ENCODE measurements around the gene IFNA21. TPM values are rescaled to one million over a fixed set of nuclear protein-coding genes. Genes with fewer than 3 reads are reported as not detected.
A peak's percentile ranks its signal among the peaks of the same experiment; 100 is the strongest.
"Not testable (repeated sequence)": the region's sequence is repeated elsewhere in the genome, so short reads cannot be mapped to it uniquely, and the experiment has no call there.

IFNA21 gene
- total RNA-seq, 1 experiment from 2014 or later: not detected

DNA sequence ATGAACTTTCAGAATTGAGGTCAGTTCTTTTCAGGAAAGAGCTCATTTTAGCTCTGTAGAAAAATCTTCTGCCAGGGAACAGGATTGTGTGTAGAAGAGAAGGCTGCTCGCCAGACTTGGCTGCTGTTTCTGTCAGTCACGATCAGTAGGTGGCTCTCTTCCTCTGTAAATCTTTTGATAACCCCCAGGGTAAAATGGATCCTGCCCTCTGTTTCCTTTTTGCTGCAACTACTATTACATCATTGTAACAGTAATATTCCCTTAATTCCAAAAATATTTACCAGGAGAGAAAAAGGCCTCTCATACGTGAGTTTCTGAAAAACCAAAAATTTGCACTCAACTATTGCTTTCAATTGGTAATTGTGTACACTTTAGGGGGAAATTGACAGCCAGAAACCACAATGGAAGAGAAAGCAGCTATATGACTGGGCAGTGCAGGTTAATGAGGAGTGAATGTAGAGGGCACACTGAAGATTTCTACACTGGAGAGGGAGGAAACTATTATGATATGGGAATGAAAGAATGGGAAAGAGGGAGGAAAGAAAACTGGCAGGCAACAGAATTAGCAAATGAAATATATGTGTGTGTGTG is 12.3 kb downstream of the IFNA21 start:
- DNase-seq (ENCODE audit: low read depth): peak; percentile 14
- in situ Hi-C loops (cut with HindIII; ENCODE audit: low pct_unique_long_range_greater_than_20kb, low sequenced_read_pairs): no loop called here

- DNase-seq (ENCODE audit: low read depth): peak; percentile 9
- in situ Hi-C loops (cut with HindIII; ENCODE audit: low pct_unique_long_range_greater_than_20kb, low sequenced_read_pairs): no loop called here
Measured at GRCh38 chr9:21153336-21154017, 13.0 kb downstream of the IFNA21 start.

DNA sequence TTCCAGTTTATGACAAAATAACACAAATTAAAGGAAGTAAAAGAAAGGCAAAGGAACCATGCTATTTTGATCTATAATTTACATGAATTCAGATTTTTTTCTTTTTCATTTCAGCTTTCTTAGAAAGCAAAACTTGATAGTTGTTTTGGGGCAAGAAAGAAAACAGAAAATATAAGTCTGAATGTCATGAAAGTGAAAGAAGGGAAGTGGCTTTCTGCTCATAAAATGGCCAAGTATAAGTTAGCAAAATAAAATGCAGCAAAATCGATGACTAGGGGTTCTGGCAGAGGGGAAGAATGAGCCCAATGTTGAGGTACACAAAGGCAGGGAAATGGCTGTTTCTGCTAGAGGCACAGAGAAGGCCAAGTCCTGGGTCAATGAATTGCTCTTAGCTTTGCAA is 21.9 kb downstream of the IFNA21 start:
- DNase-seq (ENCODE audit: low read depth): no peak
- in situ Hi-C loops (cut with HindIII; ENCODE audit: low pct_unique_long_range_greater_than_20kb, low sequenced_read_pairs): no loop called here

DNA sequence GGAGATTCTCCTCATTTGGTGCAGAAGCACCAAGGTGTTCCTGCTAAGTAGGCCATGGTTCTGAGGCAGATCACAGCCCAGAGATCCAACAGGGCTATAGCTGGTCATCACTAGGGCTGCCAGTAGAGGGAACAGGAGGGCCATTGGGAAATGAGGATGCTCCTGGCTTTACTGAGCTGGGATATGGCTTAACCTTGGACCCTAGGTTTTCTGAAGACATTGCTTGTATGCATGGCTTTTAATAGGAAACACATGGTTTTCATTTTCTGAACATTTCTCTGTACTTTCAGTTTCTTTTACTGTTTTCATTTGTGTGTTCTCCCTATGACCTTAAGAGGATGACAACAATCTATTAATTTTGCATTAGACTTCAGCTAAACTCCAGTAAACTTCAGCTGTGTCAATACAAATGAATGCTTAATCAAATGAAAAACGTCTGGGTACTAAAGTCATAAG is 25.0 kb downstream of the IFNA21 start, which contains the start of gene IFNW1:
TSS of gene IFNW1 (minus strand) at position 406 of the 456 bp plus-strand sequence. CDS start at position 144, 262 bp downstream.
- in situ Hi-C loops (cut with HindIII; ENCODE audit: low pct_unique_long_range_greater_than_20kb, low sequenced_read_pairs): no loop called here
- no peak for DNase-seq (ENCODE audit: low read depth)

DNA sequence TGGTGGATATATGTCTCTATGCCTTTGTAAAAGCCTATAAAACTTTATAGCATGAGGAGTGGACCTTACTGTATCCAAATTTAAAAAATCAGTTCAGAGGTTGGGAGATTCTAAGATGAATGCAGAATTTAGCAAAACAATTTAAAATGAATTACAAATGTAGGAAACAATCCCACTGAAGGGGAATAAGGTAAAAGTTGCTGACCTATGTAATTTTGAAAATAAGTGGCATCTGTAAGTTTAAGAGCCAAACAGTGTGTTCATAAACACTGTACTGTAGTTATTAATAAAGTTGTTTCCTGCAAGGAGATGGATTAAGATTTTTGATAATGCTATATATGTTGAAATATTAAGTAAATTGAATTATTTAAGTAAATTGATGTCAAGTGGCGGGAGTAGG is 29.4 kb downstream of the IFNA21 start:
- in situ Hi-C loops (cut with HindIII; ENCODE audit: low pct_unique_long_range_greater_than_20kb, low sequenced_read_pairs): no loop called here
- no peak for DNase-seq (ENCODE audit: low read depth)

DNA sequence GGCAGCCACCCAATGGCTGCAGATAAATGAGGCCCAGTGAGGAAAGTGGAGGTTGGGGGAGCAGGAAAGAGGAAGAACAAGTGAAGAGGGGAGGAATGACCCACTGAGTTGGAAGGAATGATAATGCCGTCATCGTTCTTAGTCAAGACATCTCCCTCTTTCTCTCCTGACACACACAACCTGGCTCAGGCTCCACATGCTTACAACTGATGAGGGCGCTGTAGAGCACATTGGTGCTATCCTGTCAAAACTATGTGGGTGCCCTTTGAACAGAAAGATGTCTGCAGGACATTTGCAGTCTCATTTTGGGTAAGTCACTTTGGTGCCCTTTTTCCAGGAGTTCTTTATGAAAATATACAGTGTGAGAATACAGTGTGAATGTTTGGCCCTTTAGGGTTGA is 30.7 kb downstream of the IFNA21 start:
- in situ Hi-C loops (cut with HindIII; ENCODE audit: low pct_unique_long_range_greater_than_20kb, low sequenced_read_pairs): no loop called here
- no peak for DNase-seq (ENCODE audit: low read depth)

DNA sequence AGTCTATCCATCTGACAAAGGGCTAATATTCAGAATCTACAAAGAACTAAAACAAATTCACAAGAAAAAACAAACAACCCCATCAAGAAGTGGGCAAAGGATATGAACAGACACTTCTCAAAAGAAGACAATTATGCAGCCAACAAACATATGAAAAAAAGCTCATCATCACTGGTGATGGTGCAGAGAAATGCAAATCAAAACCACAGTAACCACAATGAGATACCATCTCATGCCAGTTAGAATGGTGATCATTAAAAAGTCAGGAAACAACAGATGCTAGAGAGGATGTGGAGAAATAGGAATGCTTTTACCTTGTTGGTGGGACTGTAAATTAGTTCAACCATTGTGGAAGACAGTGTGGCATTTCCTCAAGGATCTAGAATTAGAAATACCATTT is 38.3 kb downstream of the IFNA21 start:
- DNase-seq (ENCODE audit: low read depth); in situ Hi-C loops (cut with HindIII; ENCODE audit: low pct_unique_long_range_greater_than_20kb, low sequenced_read_pairs): not testable (repeated sequence)

DNA sequence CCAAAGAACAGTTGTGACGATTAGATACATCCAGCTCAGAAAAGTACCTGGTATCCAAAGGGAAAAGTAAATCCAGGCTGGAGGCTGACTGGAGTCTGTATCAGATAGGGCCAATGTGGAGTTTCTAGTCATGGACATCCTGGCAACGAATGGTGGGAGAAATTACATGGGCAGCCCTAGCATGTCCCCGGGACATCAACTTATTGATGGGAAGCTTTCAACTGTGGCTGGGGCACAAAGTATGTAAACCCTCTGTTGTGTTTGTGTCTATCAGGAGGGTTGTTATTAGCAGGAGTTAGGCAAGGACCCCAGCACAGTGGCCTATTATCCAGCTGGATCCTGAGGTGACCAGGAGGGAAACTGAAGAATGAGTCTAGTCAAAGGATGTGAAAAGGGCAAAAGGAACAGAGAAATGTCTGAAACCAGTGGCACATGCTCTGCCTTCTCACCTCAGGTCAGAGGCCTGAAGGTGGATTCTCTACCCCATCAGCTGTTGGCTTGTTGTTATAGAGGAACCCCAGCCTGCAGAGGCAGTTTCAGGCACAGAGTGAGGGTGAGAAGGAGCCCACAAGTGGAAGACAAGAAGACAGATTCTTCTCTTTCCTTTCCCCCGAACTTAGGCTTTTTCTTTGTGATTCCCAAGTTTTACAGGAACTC is 44.7 kb downstream of the IFNA21 start:
- in situ Hi-C loops (cut with HindIII; ENCODE audit: low pct_unique_long_range_greater_than_20kb, low sequenced_read_pairs): no loop called here
- DNase-seq (ENCODE audit: low read depth): no peak

DNA sequence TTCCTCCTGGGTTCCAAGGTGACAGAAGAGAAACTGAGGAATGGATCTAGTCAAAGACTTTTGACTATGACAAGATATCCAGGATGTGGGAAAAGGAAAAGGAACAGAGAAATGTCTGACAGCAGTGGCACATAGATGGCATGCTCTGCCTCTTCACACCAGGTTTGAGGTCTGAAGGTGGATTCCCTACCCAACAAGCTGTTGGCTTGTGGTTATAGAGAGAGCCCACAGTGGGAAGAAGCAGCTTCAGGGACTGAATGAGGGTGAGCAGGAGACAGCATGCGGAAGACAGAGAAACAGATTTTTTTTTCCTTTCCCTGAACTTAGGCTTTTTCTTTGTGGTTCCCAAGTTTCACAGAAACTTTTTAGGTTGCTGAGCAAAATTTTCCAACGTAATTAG is 45.4 kb downstream of the IFNA21 start:
- DNase-seq (ENCODE audit: low read depth): no peak
- in situ Hi-C loops (cut with HindIII; ENCODE audit: low pct_unique_long_range_greater_than_20kb, low sequenced_read_pairs): no loop called here

- no peak for DNase-seq (ENCODE audit: low read depth)
- in situ Hi-C loops (cut with HindIII; ENCODE audit: low pct_unique_long_range_greater_than_20kb, low sequenced_read_pairs): no loop called here
Measured at GRCh38 chr9:21119093-21119770, 47.2 kb downstream of the IFNA21 start.

Other genes with a start within 250 kb of the IFNA21 start
- 2.2 and 8.1 TPM in 2 replicates for gene HACD4, start 135.0 kb downstream of the IFNA21 start, total RNA-seq (2014; rRNA removed; shearing (Covaris generic); ENCODE audit: low replicate concordance)
- not detected in 2 replicates for gene IFNB1, start 88.7 kb downstream of the IFNA21 start, total RNA-seq (2014; rRNA removed; shearing (Covaris generic); ENCODE audit: low replicate concordance)
- gene IFNW1, start 24.8 kb downstream of the IFNA21 start, total RNA-seq (2014; rRNA removed; shearing (Covaris generic); ENCODE audit: low replicate concordance): not detected in 2 replicates
- not detected in 2 replicates for gene IFNA4, start 20.9 kb upstream of the IFNA21 start, total RNA-seq (2014; rRNA removed; shearing (Covaris generic); ENCODE audit: low replicate concordance)
- gene IFNA7, start 35.5 kb upstream of the IFNA21 start, total RNA-seq (2014; rRNA removed; shearing (Covaris generic); ENCODE audit: low replicate concordance): not detected in 2 replicates
- not detected in 2 replicates for gene IFNA10, start 40.5 kb upstream of the IFNA21 start, total RNA-seq (2014; rRNA removed; shearing (Covaris generic); ENCODE audit: low replicate concordance)
- gene IFNA16, start 50.7 kb upstream of the IFNA21 start, total RNA-seq (2014; rRNA removed; shearing (Covaris generic); ENCODE audit: low replicate concordance): not detected in 2 replicates
- gene IFNA17, start 61.6 kb upstream of the IFNA21 start, total RNA-seq (2014; rRNA removed; shearing (Covaris generic); ENCODE audit: low replicate concordance): not detected in 2 replicates
- not detected in 2 replicates for gene IFNA14, start 73.3 kb upstream of the IFNA21 start, total RNA-seq (2014; rRNA removed; shearing (Covaris generic); ENCODE audit: low replicate concordance)
- gene IFNA5, start 138.7 kb upstream of the IFNA21 start, total RNA-seq (2014; rRNA removed; shearing (Covaris generic); ENCODE audit: low replicate concordance): not detected in 2 replicates
- 2.5 and 4.3 TPM in 2 replicates for gene KLHL9, start 168.7 kb upstream of the IFNA21 start, total RNA-seq (2014; rRNA removed; shearing (Covaris generic); ENCODE audit: low replicate concordance)
- gene IFNA6, start 184.2 kb upstream of the IFNA21 start, total RNA-seq (2014; rRNA removed; shearing (Covaris generic); ENCODE audit: low replicate concordance): not detected in 2 replicates
- gene IFNA13, start 201.4 kb upstream of the IFNA21 start, total RNA-seq (2014; rRNA removed; shearing (Covaris generic); ENCODE audit: low replicate concordance): not detected in 2 replicates
- not detected in 2 replicates for gene IFNA2, start 218.7 kb upstream of the IFNA21 start, total RNA-seq (2014; rRNA removed; shearing (Covaris generic); ENCODE audit: low replicate concordance)
- not detected in 2 replicates for gene IFNA8, start 242.5 kb upstream of the IFNA21 start, total RNA-seq (2014; rRNA removed; shearing (Covaris generic); ENCODE audit: low replicate concordance)